Ammon's horn (tissue), 1 donor: ENCODE results near the gene ORM2.
"Not testable (repeated sequence)": the region's sequence is repeated elsewhere in the genome, so short reads cannot be mapped to it uniquely, and the experiment has no call there.

Experiments used
- DNase-seq: peaks from one replicate; pipeline ENCODE4 v3.0.0-alpha.2; 2016; ENCODE audit warnings: low spot score

Gene ORM2

GRCh38 chr9:114329625-114330022 is at the start of gene ORM2:
ORM2 (plus strand) TSS chr9:114329869; CDS start chr9:114329905, 36 bp downstream.
- DNase-seq = not testable (repeated sequence)

GRCh38 chr9:114280636-114281472 is 48.8 kb upstream of the ORM2 start:
- DNase-seq = no peak

- DNase-seq = no peak
These were observed 48.1 kb upstream of the ORM2 start for GRCh38 chr9:114281473-114282103.

GRCh38 chr9:114282104-114282485 is 47.6 kb upstream of the ORM2 start:
- no peak for DNase-seq

GRCh38 chr9:114282507-114282906 is 47.2 kb upstream of the ORM2 start:
- DNase-seq = no peak

- peak; percentile 33 for DNase-seq
These were observed 46.7 kb upstream of the ORM2 start for GRCh38 chr9:114282926-114283325.

GRCh38 chr9:114283551-114284111 is 46.0 kb upstream of the ORM2 start:
- DNase-seq = no peak

- no peak for DNase-seq
These were observed 45.2 kb upstream of the ORM2 start for GRCh38 chr9:114284316-114285060.

- no peak for DNase-seq
These were observed 44.4 kb upstream of the ORM2 start for GRCh38 chr9:114285166-114285867.

- no peak for DNase-seq
These were observed 43.5 kb upstream of the ORM2 start for GRCh38 chr9:114286146-114286679.

GRCh38 chr9:114287001-114287762 is 42.5 kb upstream of the ORM2 start:
- DNase-seq = peak; percentile 37

GRCh38 chr9:114287763-114288192 is 41.9 kb upstream of the ORM2 start:
- DNase-seq = no peak

GRCh38 chr9:114288193-114289091 is 41.2 kb upstream of the ORM2 start:
- DNase-seq = no peak

GRCh38 chr9:114289106-114289505 is 40.6 kb upstream of the ORM2 start:
- no peak for DNase-seq

GRCh38 chr9:114289571-114290481 is 39.8 kb upstream of the ORM2 start:
- no peak for DNase-seq

- no peak for DNase-seq
These were observed 39.1 kb upstream of the ORM2 start for GRCh38 chr9:114290561-114290986.

- peak; percentile 63 for DNase-seq
These were observed 38.6 kb upstream of the ORM2 start for GRCh38 chr9:114291064-114291474.

- DNase-seq = no peak
These were observed 37.6 kb upstream of the ORM2 start for GRCh38 chr9:114291886-114292590.
